Activated T-helper 1 cell treated with anti-CD3 and anti-CD28 coated beads, Interleukin-12 subunit alpha, Interleukin-12 subunit beta, Interleukin-2, Interleukin-4 antibody, amounts not matched to agents 30 ng/mL and 10 ng/mL and 1 ng/mL, durations not matched to agents 14 hours and 24 hours and 36 hours (primary cell): ENCODE results near the gene CHST9. TPM values are rescaled to one million over a fixed set of nuclear protein-coding genes. Genes with fewer than 3 reads are reported as not detected.
"Not testable (repeated sequence)": the region's sequence is repeated elsewhere in the genome, so short reads cannot be mapped to it uniquely, and the experiment has no call there.

Experiments used
- DNase-seq: peaks from one replicate; pipeline ENCODE4 v3.0.0; 2021; ENCODE audit warnings: low spot score
- H3K27ac Mint-ChIP-seq: one replicate; pipeline ENCODE4 v1.8.0; 2021; ENCODE audit warnings: mild to moderate bottlenecking, mixed read lengths
- H3K27me3 Mint-ChIP-seq: one replicate; pipeline ENCODE4 v1.8.0; 2022; ENCODE audit warnings: mild to moderate bottlenecking, moderate library complexity, mixed read lengths; ENCODE audit not compliant: insufficient read depth
- H3K36me3 Mint-ChIP-seq: one replicate; pipeline ENCODE4 v1.8.0; 2021; ENCODE audit warnings: low read depth, mixed read lengths
- H3K4me1 Mint-ChIP-seq: one replicate; pipeline ENCODE4 v1.8.0; 2021; ENCODE audit warnings: low read depth, mixed read lengths
- H3K4me3 Mint-ChIP-seq: one replicate; pipeline ENCODE4 v1.8.0; 2021; ENCODE audit warnings: mild to moderate bottlenecking, moderate library complexity, mixed read lengths
- H3K9me3 Mint-ChIP-seq: one replicate; pipeline ENCODE4 v1.8.0; 2021; ENCODE audit warnings: mixed read lengths
- intact Hi-C: fragments of 100-400 bp; cut with micrococcal nuclease; formaldehyde crosslinking; loops from one replicate; pipeline ENCODE4 v1.15.1; 2024
- total RNA-seq: library from RNA; stranded (reverse); gene quantifications from 2 replicates; pipeline ENCODE4 v1.2.3, GENCODE V29; 2022

CHST9 gene
- total RNA-seq, 1 donor from 2014 or later, result not detected

- peaks cover 26% of the 10 kb centered on the region for H3K9me3 Mint-ChIP-seq
- DNase-seq, H3K27ac Mint-ChIP-seq, H3K4me1 Mint-ChIP-seq, H3K36me3 Mint-ChIP-seq, H3K4me3 Mint-ChIP-seq, H3K27me3 Mint-ChIP-seq, intact Hi-C loops: not testable (repeated sequence)
Measured at GRCh38 chr18:27149240-27149639, 35.9 kb downstream of the CHST9 start.

GRCh38 chr18:27144672-27145071 is 40.4 kb downstream of the CHST9 start:
- intact Hi-C loops, result no loop called here
- no peak for DNase-seq
- no peaks in the 10 kb centered on the region for H3K4me1 Mint-ChIP-seq
- no peaks in the 10 kb centered on the region for H3K36me3 Mint-ChIP-seq
- no peak overlapping the region for H3K4me3 Mint-ChIP-seq
- H3K27me3 Mint-ChIP-seq, result no peaks in the 10 kb centered on the region
- no peak overlapping the region for H3K27ac Mint-ChIP-seq
- peaks cover 16% of the 10 kb centered on the region for H3K9me3 Mint-ChIP-seq

- DNase-seq, result no peak
Measured at GRCh38 chr18:27143580-27144287, 41.4 kb downstream of the CHST9 start.

GRCh38 chr18:27142891-27143290 is 42.2 kb downstream of the CHST9 start:
- H3K4me1 Mint-ChIP-seq, result no peaks in the 10 kb centered on the region
- intact Hi-C loops, result no loop called here
- H3K27ac Mint-ChIP-seq, result no peak overlapping the region

More at GRCh38 chr18:27143580-27144287, 41.4 kb downstream of the CHST9 start:
- Mint-ChIP-seq H3K27ac (no peak overlapping the region), H3K4me3 (no peak overlapping the region), H3K27me3 (no peaks in the 10 kb centered on the region), H3K9me3 (peaks cover 9% of the 10 kb centered on the region), H3K36me3 (no peaks in the 10 kb centered on the region), H3K4me1 (no peaks in the 10 kb centered on the region)
- intact Hi-C loops, result no loop called here

GRCh38 chr18:27141876-27142275 is 43.2 kb downstream of the CHST9 start:
- Mint-ChIP-seq H3K27ac (no peak overlapping the region), H3K9me3 (no peaks in the 10 kb centered on the region), H3K36me3 (no peaks in the 10 kb centered on the region), H3K4me3 (no peak overlapping the region), H3K27me3 (no peaks in the 10 kb centered on the region), H3K4me1 (no peaks in the 10 kb centered on the region)
- DNase-seq, result no peak
- intact Hi-C loops, result no loop called here

More at GRCh38 chr18:27142891-27143290, 42.2 kb downstream of the CHST9 start:
- no peak for DNase-seq
- Mint-ChIP-seq H3K4me3 (no peak overlapping the region), H3K27me3 (no peaks in the 10 kb centered on the region), H3K9me3 (peaks cover 7% of the 10 kb centered on the region), H3K36me3 (no peaks in the 10 kb centered on the region)

- intact Hi-C loops, result no loop called here
Measured at GRCh38 chr18:27138079-27138478, 47.0 kb downstream of the CHST9 start.

GRCh38 chr18:27136208-27136535 is 48.9 kb downstream of the CHST9 start:
- Mint-ChIP-seq H3K36me3 (no peaks in the 10 kb centered on the region), H3K4me3 (no peak overlapping the region), H3K27ac (no peak overlapping the region), H3K27me3 (no peaks in the 10 kb centered on the region), H3K4me1 (no peaks in the 10 kb centered on the region), H3K9me3 (no peaks in the 10 kb centered on the region)
- DNase-seq, result no peak
- intact Hi-C loops, result no loop called here

More at GRCh38 chr18:27138079-27138478, 47.0 kb downstream of the CHST9 start:
- DNase-seq, result no peak
- no peak overlapping the region for H3K27ac Mint-ChIP-seq
- H3K4me1 Mint-ChIP-seq, result no peaks in the 10 kb centered on the region
- H3K9me3 Mint-ChIP-seq, result no peaks in the 10 kb centered on the region
- H3K4me3 Mint-ChIP-seq, result no peak overlapping the region
- no peaks in the 10 kb centered on the region for H3K36me3 Mint-ChIP-seq
- no peaks in the 10 kb centered on the region for H3K27me3 Mint-ChIP-seq

- intact Hi-C loops, result no loop called here
- Mint-ChIP-seq H3K36me3 (no peaks in the 10 kb centered on the region), H3K9me3 (no peaks in the 10 kb centered on the region), H3K4me3 (no peak overlapping the region), H3K27ac (no peak overlapping the region), H3K4me1 (no peaks in the 10 kb centered on the region), H3K27me3 (no peaks in the 10 kb centered on the region)
- no peak for DNase-seq
Measured at GRCh38 chr18:27135504-27136207, 49.5 kb downstream of the CHST9 start.

- intact Hi-C loops, result no loop called here
- Mint-ChIP-seq H3K9me3 (no peaks in the 10 kb centered on the region), H3K27me3 (no peaks in the 10 kb centered on the region), H3K4me3 (no peak overlapping the region), H3K36me3 (no peaks in the 10 kb centered on the region), H3K4me1 (no peaks in the 10 kb centered on the region), H3K27ac (no peak overlapping the region)
- DNase-seq, result no peak
Measured at GRCh38 chr18:27130065-27130630, 55.0 kb downstream of the CHST9 start.

- Mint-ChIP-seq H3K27me3 (no peaks in the 10 kb centered on the region), H3K9me3 (no peaks in the 10 kb centered on the region), H3K36me3 (no peaks in the 10 kb centered on the region), H3K4me1 (no peaks in the 10 kb centered on the region), H3K4me3 (no peak overlapping the region), H3K27ac (no peak overlapping the region)
- DNase-seq, result no peak
- intact Hi-C loops, result no loop called here
Measured at GRCh38 chr18:27124196-27124595, 60.9 kb downstream of the CHST9 start.

- no peaks in the 10 kb centered on the region for H3K9me3 Mint-ChIP-seq
- no peak overlapping the region for H3K4me3 Mint-ChIP-seq
- intact Hi-C loops, result no loop called here
- no peaks in the 10 kb centered on the region for H3K4me1 Mint-ChIP-seq
- H3K27me3 Mint-ChIP-seq, result no peaks in the 10 kb centered on the region
- H3K36me3 Mint-ChIP-seq, result no peaks in the 10 kb centered on the region
- no peak for DNase-seq
- no peak overlapping the region for H3K27ac Mint-ChIP-seq
Measured at GRCh38 chr18:27121108-27121507, 64.0 kb downstream of the CHST9 start.

GRCh38 chr18:27120246-27120645 is 64.9 kb downstream of the CHST9 start:
- H3K9me3 Mint-ChIP-seq, result no peaks in the 10 kb centered on the region
- H3K27me3 Mint-ChIP-seq, result no peaks in the 10 kb centered on the region
- no peaks in the 10 kb centered on the region for H3K4me1 Mint-ChIP-seq
- intact Hi-C loops, result no loop called here
- H3K36me3 Mint-ChIP-seq, result no peaks in the 10 kb centered on the region
- H3K27ac Mint-ChIP-seq, result no peak overlapping the region
- H3K4me3 Mint-ChIP-seq, result no peak overlapping the region
- no peak for DNase-seq

GRCh38 chr18:27118973-27119372 is 66.1 kb downstream of the CHST9 start:
- Mint-ChIP-seq H3K36me3 (no peaks in the 10 kb centered on the region), H3K4me1 (no peaks in the 10 kb centered on the region), H3K27ac (no peak overlapping the region), H3K4me3 (no peak overlapping the region), H3K27me3 (no peaks in the 10 kb centered on the region), H3K9me3 (no peaks in the 10 kb centered on the region)
- no peak for DNase-seq
- intact Hi-C loops, result no loop called here
